Measurements from ENCODE around the gene KRT38.

KRT38 gene

DNA sequence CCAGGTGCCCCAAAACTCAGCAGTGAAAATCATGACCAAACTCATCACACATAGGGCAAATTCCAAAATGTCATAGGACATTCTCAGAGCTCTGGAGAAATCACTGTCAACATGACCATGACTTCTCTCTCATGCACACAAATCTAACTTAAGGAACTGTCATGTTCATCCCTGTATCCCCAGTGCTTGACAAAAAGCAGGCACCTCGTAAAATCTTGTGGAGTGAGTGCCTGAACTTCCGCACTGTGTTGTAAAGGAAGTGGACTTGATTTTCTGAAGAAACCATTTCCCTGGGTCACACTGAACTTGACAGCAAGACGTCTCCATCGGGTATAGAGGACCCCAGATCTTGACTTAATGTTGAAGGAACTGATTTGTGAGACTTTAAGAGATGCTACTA lies 19.2 kb downstream of the KRT38 start:
- Histone ChIP-seq H3K79me2 (no peaks in the 10 kb centered on the region), H3K4me2 (ENCODE audit: low read length) (no peak overlapping the region), H3K9me3 (ENCODE audit: control insufficient read depth, low read length) (no peaks in the 10 kb centered on the region), H3K27me3 (ENCODE audit: control insufficient read depth, insufficient read depth, low read length) (no peaks in the 10 kb centered on the region), H3K4me3 (ENCODE audit: low read depth, low read length) (no peak overlapping the region), H2AFZ (no peak overlapping the region), H3K27ac (no peak overlapping the region), H3K36me3 (ENCODE audit: control insufficient read depth, insufficient read depth, low read length) (no peaks in the 10 kb centered on the region), H3K4me1 (no peaks in the 10 kb centered on the region), H3K9ac (no peak overlapping the region)
- TF ChIP-seq, protein P1, sequence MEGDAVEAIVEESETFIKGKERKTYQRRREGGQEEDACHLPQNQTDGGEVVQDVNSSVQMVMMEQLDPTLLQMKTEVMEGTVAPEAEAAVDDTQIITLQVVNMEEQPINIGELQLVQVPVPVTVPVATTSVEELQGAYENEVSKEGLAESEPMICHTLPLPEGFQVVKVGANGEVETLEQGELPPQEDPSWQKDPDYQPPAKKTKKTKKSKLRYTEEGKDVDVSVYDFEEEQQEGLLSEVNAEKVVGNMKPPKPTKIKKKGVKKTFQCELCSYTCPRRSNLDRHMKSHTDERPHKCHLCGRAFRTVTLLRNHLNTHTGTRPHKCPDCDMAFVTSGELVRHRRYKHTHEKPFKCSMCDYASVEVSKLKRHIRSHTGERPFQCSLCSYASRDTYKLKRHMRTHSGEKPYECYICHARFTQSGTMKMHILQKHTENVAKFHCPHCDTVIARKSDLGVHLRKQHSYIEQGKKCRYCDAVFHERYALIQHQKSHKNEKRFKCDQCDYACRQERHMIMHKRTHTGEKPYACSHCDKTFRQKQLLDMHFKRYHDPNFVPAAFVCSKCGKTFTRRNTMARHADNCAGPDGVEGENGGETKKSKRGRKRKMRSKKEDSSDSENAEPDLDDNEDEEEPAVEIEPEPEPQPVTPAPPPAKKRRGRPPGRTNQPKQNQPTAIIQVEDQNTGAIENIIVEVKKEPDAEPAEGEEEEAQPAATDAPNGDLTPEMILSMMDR (IDR thresholded peaks at IDR 0.05): no peak

- no peaks in the 10 kb centered on the region for H3K79me2 ChIP-seq
- H3K27ac ChIP-seq: no peak overlapping the region
- no peaks in the 10 kb centered on the region for H3K27me3 ChIP-seq (ENCODE audit: control insufficient read depth, insufficient read depth, low read length)
- no peaks in the 10 kb centered on the region for H3K9me3 ChIP-seq (ENCODE audit: control insufficient read depth, low read length)
- TF ChIP-seq, protein P1 (IDR thresholded peaks at IDR 0.05): no peak
- H2AFZ ChIP-seq: no peak overlapping the region
- H3K4me2 ChIP-seq (ENCODE audit: low read length): no peak overlapping the region
- no peaks in the 10 kb centered on the region for H3K4me1 ChIP-seq
- no peak overlapping the region for H3K4me3 ChIP-seq (ENCODE audit: low read depth, low read length)
- no peak overlapping the region for H3K9ac ChIP-seq
- H3K36me3 ChIP-seq (ENCODE audit: control insufficient read depth, insufficient read depth, low read length): no peaks in the 10 kb centered on the region
Observed at GRCh38 chr17:41421116-41421515, 19.7 kb downstream of the KRT38 start.

- H3K27ac ChIP-seq: no peak overlapping the region
- no peaks in the 10 kb centered on the region for H3K27me3 ChIP-seq (ENCODE audit: control insufficient read depth, insufficient read depth, low read length)
- H3K9me3 ChIP-seq (ENCODE audit: control insufficient read depth, low read length): no peaks in the 10 kb centered on the region
- TF ChIP-seq, protein P1 (IDR thresholded peaks at IDR 0.05): no peak
- no peak overlapping the region for H3K4me2 ChIP-seq (ENCODE audit: low read length)
- H3K36me3 ChIP-seq (ENCODE audit: control insufficient read depth, insufficient read depth, low read length): no peaks in the 10 kb centered on the region
- H3K79me2 ChIP-seq: no peaks in the 10 kb centered on the region
- no peak overlapping the region for H2AFZ ChIP-seq
- H3K9ac ChIP-seq: no peak overlapping the region
- no peak overlapping the region for H3K4me3 ChIP-seq (ENCODE audit: low read depth, low read length)
- no peaks in the 10 kb centered on the region for H3K4me1 ChIP-seq
Observed at GRCh38 chr17:41420134-41420533, 20.6 kb downstream of the KRT38 start.

DNA sequence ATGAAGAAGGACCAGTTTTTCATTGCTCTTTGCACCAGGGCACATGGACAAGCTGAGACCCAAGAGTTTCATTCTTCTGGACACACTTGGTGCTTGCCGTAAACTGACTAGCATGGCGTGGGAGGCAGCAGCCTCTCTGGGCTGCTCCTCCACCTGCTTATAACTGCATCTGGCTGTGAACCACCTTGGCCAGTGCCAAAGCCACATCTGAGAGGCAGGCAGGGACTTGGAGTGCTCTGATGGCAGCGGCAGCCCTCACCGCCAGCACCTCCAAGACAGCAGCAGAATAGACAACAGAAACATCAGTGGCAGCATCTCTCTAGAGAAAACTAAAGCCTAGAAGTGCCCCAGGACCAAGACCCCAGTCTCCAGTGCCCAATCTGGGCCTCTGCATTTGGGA lies 21.1 kb downstream of the KRT38 start:
- Histone ChIP-seq H3K4me3 (ENCODE audit: low read depth, low read length) (no peak overlapping the region), H3K27ac (no peak overlapping the region), H3K9me3 (ENCODE audit: control insufficient read depth, low read length) (no peaks in the 10 kb centered on the region), H3K4me2 (ENCODE audit: low read length) (no peak overlapping the region), H3K9ac (no peak overlapping the region), H3K27me3 (ENCODE audit: control insufficient read depth, insufficient read depth, low read length) (no peaks in the 10 kb centered on the region), H3K4me1 (no peaks in the 10 kb centered on the region), H3K36me3 (ENCODE audit: control insufficient read depth, insufficient read depth, low read length) (no peaks in the 10 kb centered on the region), H2AFZ (no peak overlapping the region), H3K79me2 (no peaks in the 10 kb centered on the region)
- TF ChIP-seq, protein P1 (IDR thresholded peaks at IDR 0.05): no peak

- Histone ChIP-seq H3K4me3 (ENCODE audit: low read depth, low read length) (no peak overlapping the region), H3K4me1 (no peaks in the 10 kb centered on the region), H3K9ac (no peak overlapping the region), H3K27me3 (ENCODE audit: control insufficient read depth, insufficient read depth, low read length) (no peaks in the 10 kb centered on the region), H2AFZ (no peak overlapping the region), H3K27ac (no peak overlapping the region), H3K36me3 (ENCODE audit: control insufficient read depth, insufficient read depth, low read length) (no peaks in the 10 kb centered on the region), H3K9me3 (ENCODE audit: control insufficient read depth, low read length) (no peaks in the 10 kb centered on the region), H3K4me2 (ENCODE audit: low read length) (no peak overlapping the region), H3K79me2 (no peaks in the 10 kb centered on the region)
- TF ChIP-seq, protein P1 (IDR thresholded peaks at IDR 0.05): no peak
Observed at GRCh38 chr17:41418116-41418860, 22.5 kb downstream of the KRT38 start.
